Osteoblast (primary cell): Measurements from ENCODE around the gene RIPK4. TPM values are rescaled to one million over a fixed set of nuclear protein-coding genes. Genes with fewer than 3 reads are reported as not detected.

ENCODE experiments used
- DNase-seq: peaks from one replicate; pipeline ENCODE4 v3.0.0; 2011; ENCODE audit warnings: low spot score, mixed read lengths; ENCODE audit not compliant: insufficient read length; ENCODE audit errors: missing footprints
- H2AFZ ChIP-seq: 2 replicates; pipeline ENCODE4 v1.6.0; 2011; ENCODE audit warnings: mild to moderate bottlenecking, low read length
- H3K27ac ChIP-seq: 2 replicates; pipeline ENCODE4 v1.5.1; 2011; ENCODE audit warnings: mild to moderate bottlenecking, low read depth, low read length, moderate library complexity
- H3K27me3 ChIP-seq: 2 replicates; pipeline ENCODE4 v1.6.0; 2012; ENCODE audit warnings: mild to moderate bottlenecking, control low read depth, inconsistent platforms, low read length, moderate library complexity; ENCODE audit not compliant: insufficient read depth
- H3K36me3 ChIP-seq: 2 replicates; pipeline ENCODE4 v1.5.1; 2011; ENCODE audit warnings: mild to moderate bottlenecking, low read length, control low read depth, moderate library complexity; ENCODE audit not compliant: insufficient read depth
- H3K4me1 ChIP-seq: 2 replicates; pipeline ENCODE4 v1.5.1; 2011; ENCODE audit warnings: mild to moderate bottlenecking, low read length, control low read depth, moderate library complexity; ENCODE audit not compliant: insufficient read depth
- H3K4me2 ChIP-seq: 2 replicates; pipeline ENCODE4 v1.6.0; 2011; ENCODE audit warnings: mild to moderate bottlenecking, low read length; ENCODE audit not compliant: insufficient read depth
- H3K4me3 ChIP-seq: fragments of 200-600 bp; sonication (generic); 3 replicates; pipeline ENCODE4 v1.5.1; 2012; ENCODE audit warnings: mild to moderate bottlenecking, low read length, inconsistent platforms; ENCODE audit not compliant: insufficient read depth
- H3K79me2 ChIP-seq: 2 replicates; pipeline ENCODE4 v1.6.0; 2012; ENCODE audit warnings: mild to moderate bottlenecking, low read length, control low read depth, inconsistent platforms; ENCODE audit not compliant: insufficient read depth
- H3K9me3 ChIP-seq: 2 replicates; pipeline ENCODE4 v1.5.1; 2011; ENCODE audit warnings: low read depth, low read length, control low read depth
- H4K20me1 ChIP-seq: 2 replicates; pipeline ENCODE4 v1.6.0; 2012; ENCODE audit warnings: mild to moderate bottlenecking, low read length, control low read depth; ENCODE audit not compliant: insufficient read depth
- total RNA-seq: library from RNA; depleted of rRNA; stranded (reverse); fragments of >200 nt; gene quantifications from 2 replicates; pipeline ENCODE4 v1.2.3, GENCODE V29; 2012
- TF ChIP-seq, protein P1 (sequence below): IDR thresholded peaks from 2 replicates; pipeline ENCODE4 v1.5.1; 2011; ENCODE audit warnings: mild to moderate bottlenecking, low read depth, low read length, moderate library complexity; ENCODE audit errors: extremely low read depth

RIPK4 gene
- total RNA-seq, 1 donor: 2.2 TPM

DNA sequence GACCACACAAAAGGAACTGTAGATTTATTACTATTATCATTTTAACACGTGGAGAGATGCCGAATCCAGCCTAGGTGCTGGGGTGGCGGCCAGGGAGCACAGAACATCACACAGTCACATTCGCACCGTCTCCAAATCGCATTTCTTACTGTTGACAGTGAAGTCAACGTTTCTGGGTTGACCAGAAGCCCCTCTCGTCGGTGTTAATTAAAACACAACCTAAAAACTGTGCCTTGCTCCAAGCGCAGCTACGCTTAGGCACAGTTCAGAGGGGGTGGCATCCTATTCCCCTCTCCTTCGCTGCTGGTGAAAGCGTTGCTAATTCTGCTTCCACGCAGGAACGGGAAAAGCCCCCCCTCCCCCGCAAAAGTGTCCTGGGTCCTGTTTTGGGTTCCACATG, 4.1 kb downstream of the RIPK4 start:
- Histone ChIP-seq H3K4me2 (no peak overlapping the region), H3K9me3 (no peaks in the 10 kb centered on the region), H3K36me3 (no peaks in the 10 kb centered on the region), H3K27ac (no peak overlapping the region), H3K79me2 (no peaks in the 10 kb centered on the region), H3K27me3 (peaks cover 43% of the 10 kb centered on the region), H3K4me1 (peaks cover 23% of the 10 kb centered on the region), H2AFZ (no peak overlapping the region), H4K20me1 (no peaks in the 10 kb centered on the region), H3K4me3 (no peak overlapping the region)
- TF ChIP-seq, protein P1, sequence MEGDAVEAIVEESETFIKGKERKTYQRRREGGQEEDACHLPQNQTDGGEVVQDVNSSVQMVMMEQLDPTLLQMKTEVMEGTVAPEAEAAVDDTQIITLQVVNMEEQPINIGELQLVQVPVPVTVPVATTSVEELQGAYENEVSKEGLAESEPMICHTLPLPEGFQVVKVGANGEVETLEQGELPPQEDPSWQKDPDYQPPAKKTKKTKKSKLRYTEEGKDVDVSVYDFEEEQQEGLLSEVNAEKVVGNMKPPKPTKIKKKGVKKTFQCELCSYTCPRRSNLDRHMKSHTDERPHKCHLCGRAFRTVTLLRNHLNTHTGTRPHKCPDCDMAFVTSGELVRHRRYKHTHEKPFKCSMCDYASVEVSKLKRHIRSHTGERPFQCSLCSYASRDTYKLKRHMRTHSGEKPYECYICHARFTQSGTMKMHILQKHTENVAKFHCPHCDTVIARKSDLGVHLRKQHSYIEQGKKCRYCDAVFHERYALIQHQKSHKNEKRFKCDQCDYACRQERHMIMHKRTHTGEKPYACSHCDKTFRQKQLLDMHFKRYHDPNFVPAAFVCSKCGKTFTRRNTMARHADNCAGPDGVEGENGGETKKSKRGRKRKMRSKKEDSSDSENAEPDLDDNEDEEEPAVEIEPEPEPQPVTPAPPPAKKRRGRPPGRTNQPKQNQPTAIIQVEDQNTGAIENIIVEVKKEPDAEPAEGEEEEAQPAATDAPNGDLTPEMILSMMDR: no peak
- DNase-seq: peak; percentile 8

DNA sequence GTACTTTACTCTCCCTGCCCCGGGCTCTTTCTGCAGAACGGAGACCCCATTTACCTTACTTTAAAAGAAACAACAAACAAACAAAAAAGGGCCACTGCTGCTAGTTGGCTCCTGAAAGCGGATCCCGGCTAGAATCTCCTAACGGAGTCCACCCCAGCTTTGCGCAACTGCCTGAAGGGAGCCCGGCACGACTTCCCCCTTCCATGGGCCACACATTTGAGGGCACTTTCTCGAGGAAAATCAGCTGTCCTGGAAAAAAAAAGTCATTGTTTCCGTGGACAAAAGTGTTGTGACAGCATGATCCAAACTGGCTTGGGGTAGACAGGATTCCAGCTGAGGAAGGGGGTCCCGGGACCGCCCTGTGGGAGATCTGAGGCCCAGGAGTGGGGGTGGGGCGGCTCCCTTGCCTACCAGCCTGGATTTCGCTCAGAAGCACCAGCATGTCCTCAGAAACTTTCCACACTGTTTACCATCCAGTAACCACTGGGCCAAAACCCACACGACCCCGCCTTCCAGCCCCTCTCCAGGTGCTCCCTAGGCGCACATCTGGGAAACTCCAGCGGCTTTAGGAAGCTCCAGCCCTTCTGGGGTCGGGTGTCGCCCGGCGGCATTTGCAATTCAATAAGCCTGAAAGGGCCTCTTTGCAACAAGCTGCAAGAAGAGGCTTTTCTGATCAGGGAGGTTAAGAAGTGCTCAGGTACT, 4.8 kb downstream of the RIPK4 start:
- H3K27me3 ChIP-seq: peaks cover 37% of the 10 kb centered on the region

DNA sequence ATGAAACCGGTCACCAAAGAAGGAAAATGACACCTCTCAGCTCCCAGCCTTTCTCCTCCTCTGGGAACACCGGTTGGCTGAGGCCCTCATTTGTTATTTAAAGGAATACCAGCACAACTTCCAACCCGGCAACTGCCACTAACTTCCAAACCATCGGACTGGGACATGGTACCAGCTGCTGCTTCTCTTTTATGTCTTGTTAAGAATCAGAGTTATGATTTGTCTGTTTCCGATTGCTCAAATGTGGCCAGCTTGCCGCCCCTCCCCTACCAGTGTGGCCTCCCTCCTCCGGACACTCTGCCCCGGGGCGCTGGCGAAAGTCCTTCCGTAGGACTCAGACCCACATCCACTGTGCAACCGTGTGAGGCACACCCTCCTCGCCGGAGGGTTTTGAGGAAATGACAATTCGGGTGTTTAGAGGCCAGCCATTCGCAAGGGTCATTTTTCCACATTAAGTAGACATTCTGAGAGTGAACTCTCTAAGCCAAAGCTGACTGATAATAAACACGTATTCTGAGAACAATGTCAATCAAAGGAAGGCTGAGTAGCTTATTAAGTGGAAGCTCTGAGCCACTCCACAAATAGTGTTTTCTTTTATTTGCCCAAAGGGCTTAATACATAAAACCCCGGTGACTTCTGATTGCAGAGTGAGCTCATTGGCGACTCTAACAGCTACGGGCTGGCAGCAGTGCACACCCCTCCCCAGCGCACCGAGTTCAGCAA, 5.5 kb downstream of the RIPK4 start:
- H3K79me2 ChIP-seq: no peaks in the 10 kb centered on the region
- no peak overlapping the region for H3K27ac ChIP-seq
- H3K4me1 ChIP-seq: peaks cover 14% of the 10 kb centered on the region
- peaks cover 31% of the 10 kb centered on the region for H3K27me3 ChIP-seq
- no peaks in the 10 kb centered on the region for H3K36me3 ChIP-seq
- H4K20me1 ChIP-seq: no peaks in the 10 kb centered on the region
- peak overlapping the region; percentile 65 for H3K4me3 ChIP-seq
- TF ChIP-seq, protein P1: no peak
- H3K9me3 ChIP-seq: no peaks in the 10 kb centered on the region
- H2AFZ ChIP-seq: peak overlapping the region; percentile 89
- DNase-seq: peak; percentile 94
- H3K4me2 ChIP-seq: peak overlapping the region; percentile 85

More for the DNA sequence above, 4.8 kb downstream of the RIPK4 start:
- H3K36me3 ChIP-seq: no peaks in the 10 kb centered on the region
- peak overlapping the region; percentile 89 for H2AFZ ChIP-seq
- H3K79me2 ChIP-seq: no peaks in the 10 kb centered on the region
- H3K4me3 ChIP-seq: peak overlapping the region; percentile 65
- H3K4me1 ChIP-seq: peaks cover 18% of the 10 kb centered on the region
- DNase-seq: peak; percentile 86
- peak overlapping the region; percentile 85 for H3K4me2 ChIP-seq
- TF ChIP-seq, protein P1: no peak
- no peaks in the 10 kb centered on the region for H4K20me1 ChIP-seq
- H3K9me3 ChIP-seq: no peaks in the 10 kb centered on the region
- H3K27ac ChIP-seq: no peak overlapping the region

DNA sequence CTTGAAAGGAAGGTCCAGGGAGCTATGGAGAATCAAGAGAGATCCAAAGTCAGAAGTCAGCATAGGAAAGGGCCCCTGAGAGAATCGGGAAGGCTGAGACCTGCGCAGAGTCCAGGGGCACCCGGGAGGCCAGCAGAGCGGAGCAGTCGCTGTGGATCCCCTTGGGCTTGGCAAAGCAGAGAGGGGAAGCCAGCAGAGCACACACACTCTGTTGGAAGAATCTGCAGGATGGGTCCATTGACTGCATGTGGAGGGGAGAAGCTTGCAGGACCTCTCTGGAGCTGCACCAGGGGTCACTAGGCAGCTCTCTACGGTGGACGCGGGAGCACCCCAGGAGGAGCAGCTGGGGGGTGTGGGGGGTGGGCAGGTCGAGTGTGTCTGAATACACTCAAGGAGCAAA, 6.4 kb downstream of the RIPK4 start:
- DNase-seq: peak; percentile 61
- no peak overlapping the region for H3K4me3 ChIP-seq
- H3K79me2 ChIP-seq: no peaks in the 10 kb centered on the region
- no peak overlapping the region for H3K27ac ChIP-seq
- H3K27me3 ChIP-seq: peaks cover 22% of the 10 kb centered on the region
- no peaks in the 10 kb centered on the region for H3K9me3 ChIP-seq
- H2AFZ ChIP-seq: no peak overlapping the region
- no peaks in the 10 kb centered on the region for H3K36me3 ChIP-seq
- H4K20me1 ChIP-seq: no peaks in the 10 kb centered on the region
- no peak overlapping the region for H3K4me2 ChIP-seq
- TF ChIP-seq, protein P1: no peak
- peaks cover 14% of the 10 kb centered on the region for H3K4me1 ChIP-seq
